OCI-LY7 (cell line): ENCODE data around the gene AUTS2.

ENCODE experiments used
- CTCF ChIP-seq: fragments of 200-600 bp; sonication (generic); conservative IDR thresholded peaks from 2 replicates; pipeline ENCODE4 v1.5.1; 2014; ENCODE audit warnings: mild to moderate bottlenecking, antibody characterized with exemption, low read length, moderate library complexity, mixed read lengths
- EZH2phosphoT487 ChIP-seq: fragments of 200-600 bp; sonication (generic); IDR thresholded peaks from 2 replicates; pipeline ENCODE4 v1.6.1; 2018; ENCODE audit warnings: low read depth, borderline replicate concordance, mild to moderate bottlenecking, mixed run types, antibody characterized with exemption, low read length, moderate library complexity, mixed read lengths

GRCh38 chr7:69769826-69770225, 171.6 kb downstream of the AUTS2 start:
- TF ChIP-seq CTCF (no peak), EZH2phosphoT487 (no peak)
